IPS-NIHi11 (cell line): Measurements from ENCODE around the gene OLFM1.
"Not testable (repeated sequence)": the region's sequence is repeated elsewhere in the genome, so short reads cannot be mapped to it uniquely, and the experiment has no call there.

Experiments used
- DNase-seq: peaks from one replicate; pipeline ENCODE4 v3.0.0; 2012; ENCODE audit warnings: mixed read lengths, low spot score

Gene OLFM1

GRCh38 chr9:135134268-135135022 is 47.0 kb downstream of the OLFM1 start:
- DNase-seq: no peak

- no peak for DNase-seq
Measured at GRCh38 chr9:135135171-135135928, 47.9 kb downstream of the OLFM1 start.

- DNase-seq: no peak
Measured at GRCh38 chr9:135135929-135136315, 48.5 kb downstream of the OLFM1 start.

GRCh38 chr9:135136481-135136880 is 49.0 kb downstream of the OLFM1 start:
- no peak for DNase-seq

- peak; percentile 47 for DNase-seq
Measured at GRCh38 chr9:135136991-135137832, 49.7 kb downstream of the OLFM1 start.

GRCh38 chr9:135138078-135138855 is 50.8 kb downstream of the OLFM1 start:
- no peak for DNase-seq

- peak; percentile 43 for DNase-seq
Measured at GRCh38 chr9:135139366-135139959, 52.0 kb downstream of the OLFM1 start.

GRCh38 chr9:135141183-135141774 is 53.8 kb downstream of the OLFM1 start:
- no peak for DNase-seq

GRCh38 chr9:135144581-135145170 is 57.2 kb downstream of the OLFM1 start:
- no peak for DNase-seq

- DNase-seq: no peak
Measured at GRCh38 chr9:135145312-135145711, 57.8 kb downstream of the OLFM1 start.

- DNase-seq: no peak
Measured at GRCh38 chr9:135146241-135146640, 58.8 kb downstream of the OLFM1 start.

- no peak for DNase-seq
Measured at GRCh38 chr9:135146766-135147473, 59.5 kb downstream of the OLFM1 start.

GRCh38 chr9:135147474-135147805 is 60.0 kb downstream of the OLFM1 start:
- no peak for DNase-seq

- no peak for DNase-seq
Measured at GRCh38 chr9:135147938-135148337, 60.5 kb downstream of the OLFM1 start.

- no peak for DNase-seq
Measured at GRCh38 chr9:135148386-135148785, 60.9 kb downstream of the OLFM1 start.

- not testable (repeated sequence) for DNase-seq
Measured at GRCh38 chr9:135149901-135150300, 62.4 kb downstream of the OLFM1 start.

GRCh38 chr9:135150981-135151380 is 63.5 kb downstream of the OLFM1 start:
- no peak for DNase-seq

- no peak for DNase-seq
Measured at GRCh38 chr9:135151757-135152613, 64.5 kb downstream of the OLFM1 start.
